HCT116 (cell line): ENCODE measurements around the gene SP140L. TPM values are rescaled to one million over a fixed set of nuclear protein-coding genes. Genes with fewer than 3 reads are reported as not detected.

Source experiments
- ATAC-seq: fragments of 200-7000 bp; cut with Tn5 transposase; 2 replicates; pipeline ENCODE4 v1.9.1; 2020; ENCODE audit warnings: mild to moderate bottlenecking, moderate library complexity
- BruUV-seq: library from RNA; stranded (reverse); fragments of 400-500 nt; replicated peaks from 2 replicates; lab custom pipeline; 2021; lab: Mats Ljungman, UMichigan
- CTCF ChIA-PET: fragments of 300-600 bp; sonication (Branson Sonifier 250); formaldehyde crosslinking; loops from one replicate; lab custom pipeline; 2021; ENCODE audit warnings: antibody characterized with exemption; lab: Charles Lee
- POLR2A ChIA-PET: fragments of 300-600, 350-600 bp; sonication (Branson Sonifier 250); formaldehyde crosslinking; loops from one replicate; lab custom pipeline; 2021; ENCODE audit warnings: antibody characterized with exemption; lab: Charles Lee
- RAD21 ChIA-PET, 2 experiments: fragments of 300-600 bp; sonication (Branson Sonifier 250); formaldehyde crosslinking; loops; one replicate each; lab custom pipeline; 2023; ENCODE audit warnings: low total read pairs in 2 of 2; ENCODE audit not compliant: uncharacterized antibody in 2 of 2, unreplicated experiment in 2 of 2, low non-redundant PET in 1 of 2; lab: Charles Lee
- DNase-seq: peaks from one replicate; pipeline ENCODE4 v3.0.0-alpha.2; 2010; ENCODE audit warnings: low read depth, low spot score
- H2AFZ ChIP-seq: fragments of 200-600 bp; shearing (Covaris generic), sonication (generic); 2 replicates; pipeline ENCODE4 v1.6.1; 2017; ENCODE audit warnings: low read depth, mixed run types, mixed read lengths, antibody characterized with exemption, low read length; ENCODE audit not compliant: poor library complexity, severe bottlenecking
- H3K27ac ChIP-seq: 2 replicates; pipeline ENCODE4 v1.5.1; 2012; ENCODE audit warnings: low read depth, low read length
- H3K27me3 ChIP-seq: fragments of 200-600 bp; sonication (generic); 2 replicates; pipeline ENCODE4 v1.6.1; 2016; ENCODE audit warnings: mixed run types, low read length, mixed read lengths; ENCODE audit not compliant: insufficient read depth
- H3K36me3 ChIP-seq, 2 experiments: fragments of 200-500 bp in 1 of 2; fragments of 200-600 bp in 1 of 2; sonication (Bioruptor generic) in 1 of 2; sonication (generic) in 1 of 2; 2 replicates each; pipeline versions ENCODE4 v1.5.1 to v1.6.1; 2014 to 2016; ENCODE audit warnings: low read length in 2 of 2, inconsistent platforms in 1 of 2, mixed read lengths in 1 of 2, mixed run types in 1 of 2; ENCODE audit not compliant: insufficient read depth in 2 of 2, control insufficient read depth in 1 of 2
- H3K4me1 ChIP-seq, 2 experiments: fragments of 200-600 bp in 1 of 2; sonication (generic) in 1 of 2; 2 replicates each; pipeline versions ENCODE4 v1.5.1 to v1.6.1; 2012 to 2017; ENCODE audit warnings: low read length in 2 of 2, inconsistent platforms in 1 of 2, mild to moderate bottlenecking in 1 of 2, mixed read lengths in 1 of 2, mixed run types in 1 of 2, moderate library complexity in 1 of 2; ENCODE audit not compliant: insufficient read depth in 2 of 2, control insufficient read depth in 1 of 2
- H3K4me2 ChIP-seq: fragments of 200-600 bp; sonication (generic); 2 replicates; pipeline ENCODE4 v1.6.1; 2017; ENCODE audit warnings: mixed run types, low read length, mixed read lengths
- H3K4me3 ChIP-seq, 2 experiments: fragments of 200-600 bp in 1 of 2; sonication (generic) in 1 of 2; replicated peaks in 1 of 2; 2 replicates each; pipeline ENCODE4 v1.5.1; 2011 to 2016; ENCODE audit warnings: low read length in 2 of 2, control low read depth in 1 of 2, low read depth in 1 of 2, mild to moderate bottlenecking in 1 of 2, mixed read lengths in 1 of 2, mixed run types in 1 of 2
- H3K79me2 ChIP-seq: fragments of 200-600 bp; sonication (generic); 2 replicates; pipeline ENCODE4 v1.6.1; 2017; ENCODE audit warnings: mild to moderate bottlenecking, mixed run types, low read length, moderate library complexity, mixed read lengths; ENCODE audit not compliant: insufficient read depth
- H3K9ac ChIP-seq: fragments of 200-600 bp; sonication (generic); 2 replicates; pipeline ENCODE4 v1.6.1; 2016; ENCODE audit warnings: low read length, mixed read lengths
- H3K9me2 ChIP-seq: fragments of 200-600 bp; sonication (generic), shearing (Covaris generic); 2 replicates; pipeline ENCODE4 v1.6.1; 2017; ENCODE audit warnings: mixed run types, mild to moderate bottlenecking, moderate library complexity; ENCODE audit not compliant: insufficient read depth
- H3K9me3 ChIP-seq, 2 experiments: fragments of 200-500 bp in 1 of 2; fragments of 200-600 bp in 1 of 2; sonication (Bioruptor generic) in 1 of 2; sonication (generic) in 1 of 2; 2 replicates each; pipeline ENCODE4 v1.6.1; 2014 to 2017; ENCODE audit warnings: low read length in 2 of 2, mixed read lengths in 2 of 2, inconsistent platforms in 1 of 2, low read depth in 1 of 2, mild to moderate bottlenecking in 1 of 2, mixed run types in 1 of 2, moderate library complexity in 1 of 2; ENCODE audit not compliant: control insufficient read depth in 1 of 2, insufficient read depth in 1 of 2
- H4K20me1 ChIP-seq: fragments of 200-600 bp; sonication (generic), shearing (Covaris generic); 2 replicates; pipeline ENCODE4 v1.6.1; 2017; ENCODE audit warnings: mixed run types, mild to moderate bottlenecking, moderate library complexity; ENCODE audit not compliant: insufficient read depth
- CBX3 ChIP-seq: IDR thresholded peaks from 2 replicates; pipeline ENCODE4 v1.6.1; 2012; ENCODE audit warnings: low read depth
- CEBPB ChIP-seq: IDR thresholded peaks from 2 replicates; pipeline ENCODE4 v1.6.1; 2012; ENCODE audit warnings: low read depth
- ELF1 ChIP-seq: IDR thresholded peaks from 2 replicates; pipeline ENCODE4 v1.6.1; 2012; ENCODE audit warnings: low read depth, borderline replicate concordance
- JUND ChIP-seq: IDR thresholded peaks from 2 replicates; pipeline ENCODE4 v1.6.1; 2012
- POLR2A ChIP-seq: IDR thresholded peaks from 2 replicates; pipeline ENCODE4 v1.7.0; 2011; ENCODE audit warnings: borderline replicate concordance; ENCODE audit not compliant: insufficient read depth, insufficient read length; ENCODE audit errors: extremely low read depth
- POLR2AphosphoS5 ChIP-seq: IDR thresholded peaks from 2 replicates; pipeline ENCODE4 v1.6.1; 2011; ENCODE audit warnings: mild to moderate bottlenecking, low read depth, low read length, moderate library complexity
- SIN3A ChIP-seq: IDR thresholded peaks from 2 replicates; pipeline ENCODE4 v1.6.1; 2012; ENCODE audit warnings: low read depth
- YY1 ChIP-seq: IDR thresholded peaks from 2 replicates; pipeline ENCODE4 v1.6.1; 2011; ENCODE audit warnings: low read length, low read depth, moderate library complexity, mild to moderate bottlenecking; ENCODE audit not compliant: insufficient replicate concordance; ENCODE audit errors: extremely low read depth
- ZBTB33 ChIP-seq: IDR thresholded peaks from 2 replicates; pipeline ENCODE4 v1.6.1; 2011; ENCODE audit warnings: mild to moderate bottlenecking, low read length, moderate library complexity; ENCODE audit not compliant: insufficient replicate concordance; ENCODE audit errors: extremely low read depth
- ZNF274 ChIP-seq: fragments of 200-500 bp; sonication (Bioruptor generic); IDR thresholded peaks from 2 replicates; pipeline ENCODE4 v1.6.1; 2014; ENCODE audit warnings: mild to moderate bottlenecking, low read depth, low read length, inconsistent platforms
- intact Hi-C: fragments of 100-400 bp; cut with micrococcal nuclease; formaldehyde crosslinking; loops from 2 replicates; pipeline ENCODE4 v1.10.0; 2022
- total RNA-seq: library from RNA; stranded (reverse); gene quantifications from one replicate; pipeline ENCODE4 v1.2.1, GENCODE V29; 2021; ENCODE audit not compliant: unreplicated experiment
- TF ChIP-seq, protein P1 (sequence below): IDR thresholded peaks from 2 replicates; pipeline ENCODE4 v1.6.1; 2012
- TF ChIP-seq, protein P2 (sequence below): IDR thresholded peaks from 2 replicates; pipeline ENCODE4 v1.6.1; 2012

SP140L gene
- total RNA-seq, 1 experiment from 2014 or later: 28.9 TPM

GRCh38 chr2:230410263-230410662, 83.3 kb downstream of the SP140L start:
- Histone ChIP-seq H3K4me2 (no peak overlapping the region), H3K9me3 (no peaks in the 10 kb centered on the region), H4K20me1 (no peaks in the 10 kb centered on the region), H2AFZ (no peak overlapping the region), H3K9ac (no peak overlapping the region), H3K79me2 (no peaks in the 10 kb centered on the region), H3K9me2 (no peaks in the 10 kb centered on the region), H3K27ac (no peak overlapping the region), H3K27me3 (no peaks in the 10 kb centered on the region), H3K4me1 (peaks cover 4 to 23% of the 10 kb centered on the region in 2 experiments), H3K4me3 (no peak overlapping the region), H3K36me3 (no peaks in the 10 kb centered on the region)
- ChIA-PET POLR2A (no interaction called here), RAD21 (no interaction called here), CTCF (no interaction called here)
- ATAC-seq (no peak), DNase-seq (no peak)
- intact Hi-C loops: loop anchor here (10.0 kb wide), 1 partner anchor 385 kb away; no protein-coding TSS in a partner anchor
- TF ChIP-seq POLR2A (no peak), POLR2AphosphoS5 (no peak), ELF1 (no peak), SIN3A (no peak), CBX3 (no peak), YY1 (no peak), ZBTB33 (no peak), JUND (no peak), ZNF274 (no peak), CEBPB (no peak)
- TF ChIP-seq, protein P1, sequence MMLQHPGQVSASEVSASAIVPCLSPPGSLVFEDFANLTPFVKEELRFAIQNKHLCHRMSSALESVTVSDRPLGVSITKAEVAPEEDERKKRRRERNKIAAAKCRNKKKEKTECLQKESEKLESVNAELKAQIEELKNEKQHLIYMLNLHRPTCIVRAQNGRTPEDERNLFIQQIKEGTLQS: no peak
- TF ChIP-seq, protein P2, sequence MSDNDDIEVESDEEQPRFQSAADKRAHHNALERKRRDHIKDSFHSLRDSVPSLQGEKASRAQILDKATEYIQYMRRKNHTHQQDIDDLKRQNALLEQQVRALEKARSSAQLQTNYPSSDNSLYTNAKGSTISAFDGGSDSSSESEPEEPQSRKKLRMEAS: no peak
- BruUV-seq: no TSS peak
